KG1 (cell line): ENCODE measurements around the gene TBX3.
A peak's percentile ranks its signal among the peaks of the same experiment; 100 is the strongest.
"Not testable (repeated sequence)": the region's sequence is repeated elsewhere in the genome, so short reads cannot be mapped to it uniquely, and the experiment has no call there.

Experiments
- DNase-seq: peaks from one replicate; lab custom pipeline; 2025; lab: John Stamatoyannopoulos, UW

Gene TBX3

DNA sequence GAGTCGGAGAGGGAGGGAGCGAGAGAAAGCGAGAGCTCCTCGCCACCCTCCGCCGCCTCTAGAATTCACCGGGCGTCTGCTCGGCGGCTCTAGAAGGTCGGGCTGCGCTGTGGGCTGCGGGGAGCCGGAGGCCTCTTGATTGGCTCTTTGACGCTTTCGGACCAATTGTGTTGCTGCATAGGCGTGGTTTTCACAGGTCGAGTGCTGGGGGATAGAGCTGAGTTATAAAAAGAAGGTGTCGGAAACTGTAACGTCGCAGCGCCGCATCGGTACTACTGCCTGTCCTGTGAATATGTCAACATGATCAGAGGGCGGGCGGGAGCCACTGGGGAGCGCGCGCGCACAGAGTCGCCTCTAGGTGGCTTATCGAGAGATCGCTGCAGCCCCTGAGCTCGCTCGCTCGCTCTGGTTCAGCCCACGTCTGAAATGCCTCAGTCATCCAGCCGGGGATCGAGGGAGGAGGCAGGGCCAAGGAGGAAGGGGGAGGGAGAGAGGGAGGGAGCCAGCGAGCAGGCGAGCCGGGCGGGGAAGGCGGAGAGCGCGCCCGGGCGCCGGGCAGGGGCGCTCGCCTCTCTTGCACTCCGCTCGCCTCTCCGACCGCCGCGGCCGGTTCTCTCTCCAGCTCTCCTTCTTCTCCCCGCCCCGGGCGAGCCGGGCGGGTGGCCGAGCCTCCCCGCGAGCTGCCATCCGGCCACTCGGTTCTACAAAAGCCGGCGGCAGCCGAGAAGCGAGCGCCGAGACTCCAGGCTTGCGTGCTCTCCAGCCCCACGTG is at the start of gene TBX3:
Gene TBX3, minus strand, starts transcription at position 78 of the 772 bp plus-strand sequence. CDS start 975 bp downstream, outside the sequence.
- peak; percentile 8 for DNase-seq

DNA sequence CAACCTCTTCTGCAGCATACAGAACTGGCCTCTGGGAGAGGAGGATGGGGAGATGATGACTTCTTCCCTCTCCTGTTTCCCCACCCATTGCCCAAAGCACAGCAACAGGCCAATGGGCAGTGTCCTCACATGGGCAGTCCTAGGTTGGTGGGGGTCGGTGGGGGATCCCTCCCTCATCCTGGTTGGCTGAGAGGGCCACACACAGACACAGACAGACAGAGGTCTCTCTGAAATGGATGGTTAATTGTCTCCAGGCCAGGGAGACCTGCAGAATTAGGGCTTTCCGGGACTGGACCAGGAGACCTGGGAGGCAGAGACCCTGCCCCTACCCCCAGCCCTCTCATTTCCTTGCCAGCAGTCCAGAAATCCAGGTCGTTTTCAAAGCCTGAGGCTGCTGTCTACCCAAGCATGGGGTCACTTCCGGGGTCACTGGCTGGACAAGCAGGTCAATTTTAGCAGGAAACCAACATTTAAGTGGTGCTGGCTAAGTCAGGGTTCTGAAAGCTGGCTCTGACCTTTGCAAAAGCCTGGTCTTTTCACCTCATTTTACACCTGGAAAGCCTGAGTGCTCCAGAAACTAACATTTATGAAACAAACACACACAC is 48.6 kb upstream of the TBX3 start:
- DNase-seq = no peak

DNA sequence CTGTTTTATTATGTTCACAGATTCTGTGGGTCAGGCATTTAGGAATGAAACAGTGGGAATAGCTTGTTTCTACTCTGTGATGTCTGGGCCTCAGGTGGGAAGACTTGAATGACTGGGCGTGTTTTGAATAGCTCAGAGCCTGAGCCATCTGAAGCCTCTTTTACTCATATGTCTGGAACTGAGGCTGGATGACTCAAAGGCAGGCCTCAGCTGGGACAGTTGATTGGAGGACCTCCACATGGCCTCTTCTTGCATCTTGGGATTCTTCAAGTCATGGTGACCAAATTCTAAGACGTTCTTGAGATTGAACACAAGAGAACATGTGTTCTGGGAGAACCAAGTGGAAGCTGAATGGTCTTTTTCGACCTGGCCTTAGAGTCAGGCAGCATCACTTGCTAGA is 45.8 kb upstream of the TBX3 start:
- DNase-seq = no peak

DNA sequence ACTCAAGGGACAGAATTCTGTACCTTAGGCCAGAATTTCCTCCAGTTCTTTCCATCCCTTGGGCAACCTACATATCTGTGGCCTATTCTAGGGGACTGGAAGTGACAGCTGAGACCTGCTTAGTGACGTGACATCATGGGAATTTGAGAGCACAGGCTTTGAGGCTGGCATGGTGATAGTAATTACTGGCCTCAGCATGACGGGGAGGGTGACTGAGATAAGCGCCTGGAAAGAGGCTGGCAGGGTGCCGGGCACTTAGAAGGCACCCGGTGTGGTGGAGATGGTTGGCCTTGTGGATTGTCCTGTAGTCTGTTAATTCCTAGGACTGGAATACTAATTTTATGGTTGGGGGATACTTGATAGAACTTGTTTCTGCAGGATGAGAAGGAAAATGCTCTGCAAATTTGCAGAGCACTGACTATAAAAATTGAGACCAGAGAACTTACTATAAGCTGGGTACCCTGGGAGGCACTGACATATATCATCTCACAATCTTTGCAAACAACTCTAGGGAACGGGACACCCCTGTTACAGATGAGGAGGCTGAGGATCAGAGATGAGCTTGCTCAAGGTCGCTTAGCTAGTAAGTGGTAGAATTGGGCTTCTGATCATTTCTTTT is 42.2 kb upstream of the TBX3 start:
- no peak for DNase-seq

DNA sequence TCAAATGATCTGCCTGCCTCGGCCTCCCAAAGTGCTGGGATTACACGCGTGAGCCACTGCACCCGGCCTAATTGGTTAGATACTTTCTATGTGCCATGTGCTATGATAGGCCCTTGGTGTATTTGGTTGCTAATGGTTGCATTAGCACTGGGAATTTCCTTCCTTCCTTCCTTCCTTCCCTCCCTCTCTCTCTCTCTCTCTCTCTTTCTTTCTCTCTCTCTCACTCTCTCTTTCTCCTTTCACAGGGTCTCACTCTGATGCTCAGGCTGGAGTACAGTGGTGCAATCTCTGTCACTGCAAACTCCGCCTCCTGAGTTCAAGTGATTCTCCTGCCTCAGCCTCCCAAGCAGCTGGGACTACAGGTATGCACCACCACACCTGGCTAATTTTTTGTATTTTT is 38.2 kb upstream of the TBX3 start:
- DNase-seq = not testable (repeated sequence)

DNA sequence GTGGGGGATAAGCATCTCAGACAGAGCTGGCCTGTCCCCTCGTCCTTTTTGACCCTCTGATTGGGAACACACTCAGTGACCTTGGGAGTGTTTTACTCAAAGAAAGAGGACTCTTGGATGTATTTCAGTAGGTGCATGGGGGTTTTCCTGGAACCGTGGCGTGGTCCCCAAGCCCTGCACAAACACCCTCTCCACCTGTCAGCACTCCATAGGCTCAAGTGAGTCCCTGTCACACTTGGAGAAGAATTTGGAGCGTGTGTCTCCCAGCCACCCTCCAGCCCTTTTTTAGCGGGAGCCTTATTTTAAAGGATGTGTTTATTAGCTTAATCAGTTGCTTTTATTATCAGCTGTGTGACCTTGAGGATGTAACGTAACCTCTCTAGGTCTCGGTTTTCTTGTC is 37.3 kb upstream of the TBX3 start:
- no peak for DNase-seq

DNA sequence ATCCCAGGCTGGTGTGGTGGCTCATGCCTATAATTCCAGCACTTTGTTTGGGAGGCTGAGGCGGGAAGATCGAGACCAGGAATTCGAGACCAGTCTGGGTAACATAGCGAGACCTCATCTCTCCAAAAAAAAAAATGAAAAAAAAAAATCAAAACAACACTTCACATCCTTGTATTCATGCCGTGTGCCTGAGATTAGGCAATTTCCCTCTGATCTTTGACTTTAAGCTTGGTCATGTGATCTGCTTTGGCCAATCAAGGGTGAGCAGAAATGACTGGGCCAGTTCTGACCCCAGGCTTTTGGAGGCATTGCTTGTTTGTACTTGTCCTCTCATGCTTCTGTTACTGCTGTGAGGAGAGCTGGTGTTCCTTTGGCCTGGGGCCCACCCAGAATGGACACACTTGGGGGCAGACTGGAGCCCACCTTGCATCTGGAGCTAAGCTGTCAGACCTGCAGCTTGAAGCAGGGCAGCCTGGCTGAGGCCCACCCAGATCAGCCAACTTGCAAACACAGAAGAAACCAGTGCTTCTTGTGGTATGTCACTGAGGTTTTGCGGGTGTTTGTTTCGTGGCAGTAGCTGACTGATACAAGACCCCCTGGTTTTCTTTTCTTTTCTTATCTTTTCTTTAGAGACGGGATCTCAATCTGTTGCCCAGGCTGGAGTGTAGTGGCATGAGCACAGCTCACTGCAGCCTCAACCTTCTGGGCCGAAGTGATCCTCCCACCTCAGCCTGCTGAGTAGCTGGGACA is 29.7 kb upstream of the TBX3 start:
- no peak for DNase-seq

DNA sequence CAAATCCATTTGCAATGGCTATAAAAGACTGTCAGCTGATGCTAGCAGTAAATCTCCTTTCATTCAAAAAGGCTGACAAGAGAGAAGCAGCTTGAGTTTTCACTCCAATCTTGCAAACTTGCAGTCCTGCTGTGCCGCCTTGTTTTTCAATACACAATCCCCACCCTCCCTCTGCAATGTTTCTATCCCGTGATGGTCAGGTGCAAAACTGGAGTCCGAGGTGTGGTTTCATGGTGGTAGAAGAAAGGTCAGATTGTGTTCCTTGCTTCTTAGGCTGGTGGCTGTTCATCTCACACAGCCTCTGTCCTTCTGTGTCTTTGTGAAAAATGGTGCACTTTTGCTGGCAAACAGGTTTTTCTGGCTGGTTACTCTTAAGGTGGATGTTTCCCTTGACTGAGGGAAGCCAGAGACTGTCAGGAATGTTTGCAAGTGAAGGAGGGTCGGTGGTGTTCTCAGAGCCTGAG is 27.7 kb upstream of the TBX3 start:
- no peak for DNase-seq

DNA sequence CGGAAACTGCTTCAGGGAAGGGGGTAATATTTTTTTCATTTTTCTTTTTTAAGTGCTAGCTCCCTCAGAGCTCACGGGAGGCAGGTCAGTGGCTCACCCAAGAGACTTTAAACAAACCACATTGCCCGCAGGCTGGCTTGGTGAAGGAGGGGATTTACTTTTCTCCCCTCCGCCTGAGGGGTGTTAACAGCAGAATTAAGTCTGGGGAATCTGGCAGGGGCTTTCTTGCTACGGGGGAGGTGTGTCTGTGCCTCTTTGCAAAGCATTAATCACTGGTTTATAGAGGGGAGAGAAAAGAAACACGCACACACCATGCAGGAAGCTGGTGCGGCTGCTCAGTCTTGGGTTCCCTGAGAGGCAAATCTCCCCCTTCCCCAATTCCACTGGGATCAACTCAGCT is 26.2 kb upstream of the TBX3 start:
- no peak for DNase-seq

DNA sequence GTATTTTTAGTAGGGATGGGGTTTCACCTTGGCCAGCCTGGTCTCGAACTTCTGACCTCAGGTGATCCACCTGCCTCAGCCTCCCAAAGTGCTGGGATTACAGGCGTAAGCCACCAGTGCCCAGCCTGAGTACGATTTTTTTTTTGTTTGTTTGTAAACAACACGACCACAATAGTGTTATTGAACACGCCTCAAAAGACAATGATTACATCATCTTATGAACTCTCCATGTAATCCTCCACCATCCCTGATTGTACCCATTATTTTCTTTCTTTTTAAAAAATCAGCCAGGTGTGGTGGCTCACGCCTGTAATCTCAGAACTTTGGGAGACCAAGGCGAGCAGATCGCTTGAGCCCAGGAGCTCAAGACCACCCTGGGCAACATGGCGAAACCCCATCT is 25.1 kb upstream of the TBX3 start:
- no peak for DNase-seq

DNA sequence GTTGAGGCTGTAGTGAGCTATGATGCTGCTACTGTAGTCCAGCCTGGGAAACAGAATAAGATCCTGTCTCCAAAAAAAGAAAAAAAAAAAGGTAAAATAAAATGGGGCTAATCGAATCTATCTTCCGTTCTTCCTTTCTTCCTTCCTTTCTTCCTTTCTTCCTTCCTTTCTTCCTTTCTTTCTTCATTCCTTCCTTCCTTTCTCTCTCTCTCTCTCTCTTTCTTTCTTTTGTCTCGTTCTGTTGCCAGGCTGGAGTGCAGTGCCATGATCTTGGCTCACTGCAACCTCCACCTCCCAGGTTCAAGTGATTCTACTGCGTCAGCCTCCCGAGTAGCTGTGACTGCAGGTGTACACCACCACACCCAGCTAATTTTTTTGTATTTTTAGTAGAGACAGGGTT is 24.6 kb upstream of the TBX3 start:
- not testable (repeated sequence) for DNase-seq

DNA sequence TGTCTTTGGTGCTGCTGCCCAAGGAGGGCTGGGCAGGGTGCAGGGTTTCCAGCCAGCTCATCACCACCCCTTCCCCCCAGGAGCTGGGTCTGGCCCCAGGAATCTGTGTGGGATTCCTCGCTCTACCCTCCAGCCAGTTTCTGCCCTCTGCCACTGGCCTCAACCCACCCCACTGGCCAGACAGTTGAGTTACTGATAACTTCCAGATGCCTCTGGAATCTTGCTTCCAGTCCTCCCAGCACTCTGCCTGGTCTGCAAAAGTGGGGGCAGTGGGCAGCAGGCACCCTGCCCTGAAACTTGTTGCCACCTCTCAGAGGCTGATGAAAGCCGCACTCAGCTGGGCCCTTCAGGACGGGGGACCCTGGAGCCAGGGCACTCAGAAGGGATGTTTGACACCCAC is 20.1 kb upstream of the TBX3 start:
- no peak for DNase-seq

DNA sequence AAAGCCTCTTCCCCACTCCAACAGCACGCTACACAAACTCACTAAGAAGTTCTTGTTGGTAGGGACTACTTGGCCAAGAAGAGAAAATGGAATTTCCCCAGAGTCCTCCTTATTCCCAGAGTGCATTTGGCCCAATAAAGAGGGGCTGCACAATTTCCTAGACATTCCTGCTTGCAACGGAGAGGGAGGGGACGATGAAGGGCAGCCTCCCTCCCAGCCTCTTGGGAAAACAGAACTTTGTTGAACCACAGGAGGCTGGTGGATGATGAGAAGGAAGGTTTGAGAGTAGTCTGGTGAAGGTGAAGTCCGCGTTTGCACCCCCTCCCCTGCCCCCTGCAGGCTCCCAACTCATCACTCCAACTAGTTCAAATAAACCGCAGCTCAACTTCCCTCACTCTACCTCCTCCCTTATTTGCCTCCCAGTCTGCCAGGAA is 19.1 kb upstream of the TBX3 start:
- DNase-seq = no peak

DNA sequence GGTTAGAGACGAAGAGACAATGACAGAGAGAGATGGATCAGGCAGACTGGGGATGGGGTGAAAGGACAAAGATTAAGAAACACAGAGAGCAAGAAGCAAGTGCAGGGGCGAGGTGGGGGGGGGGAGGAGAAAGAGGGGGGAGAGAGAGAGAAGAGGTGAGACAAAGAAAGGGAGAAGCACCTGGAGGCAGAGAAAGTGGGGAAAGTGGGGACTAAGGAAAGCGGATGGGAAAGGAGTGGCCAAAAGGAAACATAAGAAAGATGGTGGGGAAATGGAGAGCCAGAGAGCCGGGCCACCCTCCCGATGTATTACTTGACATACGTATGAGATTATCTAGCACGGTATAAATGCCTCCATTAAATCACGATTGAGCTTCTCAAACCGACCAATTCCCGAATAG is 18.5 kb upstream of the TBX3 start:
- no peak for DNase-seq

DNA sequence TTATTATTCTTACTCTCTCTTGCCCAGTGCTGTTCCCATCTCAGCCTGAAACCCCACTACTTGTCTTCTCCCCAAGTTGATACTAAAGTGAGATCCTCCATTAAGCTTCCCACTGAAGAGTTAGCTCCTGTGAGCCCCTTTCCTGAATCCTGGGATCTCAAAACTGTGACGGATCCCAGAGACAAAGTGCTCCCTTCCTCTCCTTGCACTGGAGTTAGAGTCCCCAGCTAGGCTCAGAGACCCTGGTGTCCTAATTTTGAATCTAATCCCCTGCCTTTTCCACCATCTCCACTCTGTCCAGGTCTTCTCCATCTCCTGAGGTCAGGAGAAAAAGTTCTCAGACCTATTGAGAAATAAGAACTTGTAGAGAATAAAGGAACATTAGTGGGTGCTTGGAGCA is 17.6 kb upstream of the TBX3 start:
- DNase-seq = no peak

DNA sequence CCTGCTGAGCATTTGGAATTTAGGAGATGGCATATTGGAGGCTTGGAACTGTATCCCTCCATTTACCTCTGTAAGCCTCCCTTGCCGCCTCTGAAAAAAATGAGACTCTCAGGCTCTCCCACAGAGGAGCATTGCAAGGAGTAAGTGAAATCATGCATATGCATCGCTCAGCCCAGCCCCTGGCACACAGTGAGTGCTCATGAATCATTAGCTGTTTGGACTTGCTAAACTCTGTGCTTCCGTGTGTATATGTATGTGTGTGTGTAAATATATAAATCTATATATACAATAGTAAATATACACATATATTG is 17.1 kb upstream of the TBX3 start:
- DNase-seq = no peak

DNA sequence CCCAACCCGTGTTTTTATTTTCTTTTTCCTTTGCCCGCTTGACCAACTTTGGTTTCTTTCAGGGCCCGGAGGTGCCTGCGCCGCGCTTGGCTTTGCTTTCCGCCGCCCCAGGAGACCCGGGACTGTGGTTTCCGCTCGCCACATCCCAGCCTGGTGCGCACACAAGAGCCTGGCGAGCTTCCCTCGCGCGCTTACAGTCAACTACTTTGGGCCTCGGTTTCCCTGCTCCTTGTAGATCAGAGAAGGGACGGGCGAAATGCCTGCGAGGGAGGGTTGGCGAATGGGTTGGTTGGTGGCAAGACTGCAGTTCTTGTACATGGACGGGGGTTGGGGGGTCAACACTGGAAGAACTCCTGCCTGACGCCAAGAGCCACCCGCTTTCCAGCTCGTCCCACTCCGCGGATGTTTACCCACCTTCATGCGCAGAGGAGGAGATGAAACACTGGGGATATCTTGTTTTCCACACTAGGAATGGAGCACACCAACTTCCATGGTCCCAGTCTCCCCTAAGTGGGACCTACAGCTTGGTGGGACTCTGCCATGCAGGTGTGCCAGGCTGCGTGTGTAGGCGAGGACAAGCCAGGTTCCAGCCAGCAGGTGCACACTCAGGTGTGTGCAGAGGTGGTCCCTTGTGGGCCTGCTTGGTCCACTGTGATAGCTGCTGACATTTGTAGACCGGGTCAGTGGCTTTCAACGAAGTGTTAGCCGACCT is 16.6 kb upstream of the TBX3 start:
- DNase-seq = no peak

DNA sequence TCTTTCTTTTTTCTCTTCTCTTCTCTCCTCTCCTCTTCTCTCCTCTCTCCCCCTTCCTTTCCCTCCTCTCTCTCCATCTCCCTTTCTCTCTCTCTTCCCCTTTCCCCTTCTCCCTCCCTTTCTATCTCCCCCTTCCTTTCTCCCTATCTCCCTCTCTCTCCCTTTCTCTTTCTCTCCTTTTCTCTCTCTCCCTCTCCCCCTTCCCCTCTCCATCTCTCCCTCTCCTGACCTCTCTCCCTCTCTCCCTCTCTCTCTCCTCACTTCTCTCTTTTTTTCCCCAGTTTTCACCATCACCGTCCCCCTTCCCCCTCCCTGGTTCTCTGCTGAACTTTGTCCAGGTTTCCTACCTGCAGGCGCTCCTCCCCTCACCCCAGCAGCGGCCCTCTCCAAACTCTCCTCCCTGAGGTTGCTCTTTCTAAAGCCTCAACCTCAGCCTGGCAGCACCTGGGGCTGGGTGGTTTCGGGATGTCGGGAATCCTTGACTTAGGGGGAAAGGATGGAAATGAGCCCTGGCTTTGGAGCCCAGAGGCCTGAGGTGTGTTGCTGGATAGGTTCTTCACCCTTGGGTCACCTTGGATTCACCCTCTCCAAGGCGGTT is 14.7 kb upstream of the TBX3 start:
- no peak for DNase-seq

DNA sequence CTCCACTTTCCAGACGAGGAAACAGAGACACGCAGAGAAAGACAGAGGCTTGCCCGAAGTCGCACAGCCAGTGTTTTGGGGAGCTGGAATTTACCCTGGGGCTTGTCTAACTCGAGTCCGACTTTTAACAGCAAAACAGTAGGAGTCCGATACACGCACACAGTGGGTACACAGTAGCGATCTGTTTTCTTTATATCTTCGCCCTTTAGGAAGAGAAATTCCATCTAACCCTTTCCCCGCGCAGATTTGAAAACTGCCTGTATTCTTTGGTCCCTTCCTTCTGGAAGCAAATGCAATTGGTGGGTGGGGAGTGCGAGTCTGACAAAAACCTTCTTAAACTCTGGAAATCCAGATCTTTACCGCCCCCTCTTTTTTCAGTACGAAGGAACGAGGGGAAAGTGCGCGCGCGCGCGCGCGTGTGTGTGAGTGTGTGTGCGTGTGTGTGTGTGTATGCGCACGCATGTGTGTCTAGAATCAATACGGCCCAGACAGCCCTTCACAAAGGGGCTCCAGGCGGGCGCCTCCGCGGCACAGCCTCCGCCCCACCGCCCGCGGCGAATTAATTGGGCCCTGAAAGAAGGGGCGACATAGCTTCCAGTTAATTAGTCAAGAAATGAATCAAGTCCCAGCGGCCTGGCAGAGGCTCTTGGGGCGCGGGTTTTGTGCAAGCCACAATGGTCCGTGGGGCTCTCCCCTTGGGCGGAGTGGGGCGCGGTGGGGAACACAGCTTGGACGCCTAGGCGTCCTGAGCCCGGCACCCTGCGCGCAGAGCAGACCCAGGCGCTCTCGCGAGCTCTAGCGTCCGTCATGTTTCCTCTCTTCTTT is 14.0 kb upstream of the TBX3 start:
- DNase-seq = no peak

DNA sequence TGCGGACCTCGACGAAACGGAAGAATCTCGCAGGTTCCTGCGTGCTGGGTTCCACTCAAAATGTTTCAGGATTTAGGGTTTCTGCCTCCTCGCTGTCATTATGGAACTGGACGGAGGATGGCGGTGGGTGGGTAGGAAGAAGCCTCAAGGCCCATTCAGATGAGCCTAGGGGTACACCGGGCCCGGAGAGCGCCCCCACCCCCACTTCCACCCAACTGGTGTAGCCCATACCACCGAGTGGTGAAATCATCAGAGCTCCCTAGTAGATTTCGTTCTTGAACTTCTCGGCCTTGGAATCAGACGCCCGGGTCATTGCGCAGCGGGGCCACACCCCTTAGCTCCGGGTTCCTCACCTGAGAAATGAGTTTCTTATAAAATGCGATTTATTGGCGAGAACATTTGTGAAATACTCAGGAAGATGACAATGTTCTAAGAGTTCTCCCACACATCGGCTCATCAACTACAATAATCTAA is 13.3 kb upstream of the TBX3 start:
- no peak for DNase-seq
